Fibroblast of lung (primary cell): ENCODE data around the gene YPEL4. TPM values are rescaled to one million over a fixed set of nuclear protein-coding genes. Genes with fewer than 3 reads are reported as not detected.

Experiments used
- DNase-seq, 2 donors: peaks; one replicate each; pipeline versions ENCODE4 v3.0.0 to v3.0.0-alpha.2; 2010; ENCODE audit warnings: low read depth in 2 of 2
- H2AFZ ChIP-seq: 2 replicates; pipeline ENCODE4 v1.5.1; 2012; ENCODE audit warnings: low read length, control low read depth, inconsistent platforms
- H3K27ac ChIP-seq: 2 replicates; pipeline ENCODE4 v1.5.1; 2011; ENCODE audit warnings: low read length, control low read depth; ENCODE audit not compliant: insufficient read depth
- H3K27me3 ChIP-seq: 2 replicates; pipeline ENCODE4 v1.5.1; 2011; ENCODE audit warnings: mild to moderate bottlenecking, low read length; ENCODE audit not compliant: control insufficient read depth, insufficient read depth
- H3K36me3 ChIP-seq: 2 replicates; pipeline ENCODE4 v1.5.1; 2011; ENCODE audit warnings: low read length; ENCODE audit not compliant: control insufficient read depth, insufficient read depth
- H3K4me1 ChIP-seq: 2 replicates; pipeline ENCODE4 v1.5.1; 2011; ENCODE audit warnings: low read length; ENCODE audit not compliant: control insufficient read depth, insufficient read depth; ENCODE audit errors: extremely low read depth
- H3K4me2 ChIP-seq: 2 replicates; pipeline ENCODE4 v1.5.1; 2011; ENCODE audit warnings: low read length, control low read depth; ENCODE audit not compliant: insufficient read depth; ENCODE audit errors: extremely low read depth
- H3K4me3 ChIP-seq, 4 experiments: fragments of 200-600 bp in 1 of 4; sonication (generic) in 1 of 4; replicated peaks in 1 of 4; 2 replicates each; pipeline ENCODE4 v1.5.1; 2011 to 2016; ENCODE audit warnings: low read length in 4 of 4, low read depth in 3 of 4, mild to moderate bottlenecking in 3 of 4, control low read depth in 2 of 4, inconsistent platforms in 1 of 4, mixed read lengths in 1 of 4; ENCODE audit not compliant: insufficient read depth in 1 of 4; ENCODE audit errors: control extremely low read depth in 1 of 4
- H3K79me2 ChIP-seq: 2 replicates; pipeline ENCODE4 v1.5.1; 2012; ENCODE audit warnings: mild to moderate bottlenecking, low read length, inconsistent platforms; ENCODE audit not compliant: control insufficient read depth, insufficient read depth
- H3K9ac ChIP-seq: 2 replicates; pipeline ENCODE4 v1.5.1; 2011; ENCODE audit warnings: mild to moderate bottlenecking, low read length, control low read depth; ENCODE audit not compliant: insufficient read depth
- H3K9me3 ChIP-seq: 2 replicates; pipeline ENCODE4 v1.5.1; 2012; ENCODE audit warnings: low read depth, low read length; ENCODE audit not compliant: control insufficient read depth, insufficient read depth
- H4K20me1 ChIP-seq: 2 replicates; pipeline ENCODE4 v1.5.1; 2011; ENCODE audit warnings: low read length; ENCODE audit not compliant: control insufficient read depth, insufficient read depth; ENCODE audit errors: extremely low read depth
- CTCF ChIP-seq, 2 donors: IDR thresholded peaks in 1 of 2; conservative IDR thresholded peaks in 1 of 2; 1 replicate in 1 of 2; 2 replicates in 1 of 2; pipeline ENCODE4 v1.5.1; 2011 to 2012; ENCODE audit warnings: low read length in 2 of 2, control low read depth in 1 of 2, inconsistent platforms in 1 of 2, low read depth in 1 of 2, mild to moderate bottlenecking in 1 of 2
- EZH2 ChIP-seq: IDR thresholded peaks from 2 replicates; pipeline ENCODE4 v1.5.1; 2012; ENCODE audit warnings: low read length, control low read depth, mild to moderate bottlenecking; ENCODE audit errors: missing control alignments
- polyA plus RNA-seq, 2 donors: library from polyadenylated mRNA; depleted of rRNA in 1 of 2; stranded (reverse) in 1 of 2; unstranded in 1 of 2; fragments of >200 nt; gene quantifications; 2 replicates each; pipeline ENCODE4 v1.2.1, GENCODE V29; 2011 to 2012; ENCODE audit warnings: missing spikeins in 1 of 2
- total RNA-seq: library from RNA; depleted of rRNA; stranded (reverse); fragments of >200 nt; gene quantifications from 2 replicates; pipeline ENCODE4 v1.2.1, GENCODE V29; 2014

Gene YPEL4
- total and polyA plus RNA-seq, 2 donors (not counting 1 experiment from before 2014, with no cell fraction given): 0.59 to 2.3 TPM

DNA sequence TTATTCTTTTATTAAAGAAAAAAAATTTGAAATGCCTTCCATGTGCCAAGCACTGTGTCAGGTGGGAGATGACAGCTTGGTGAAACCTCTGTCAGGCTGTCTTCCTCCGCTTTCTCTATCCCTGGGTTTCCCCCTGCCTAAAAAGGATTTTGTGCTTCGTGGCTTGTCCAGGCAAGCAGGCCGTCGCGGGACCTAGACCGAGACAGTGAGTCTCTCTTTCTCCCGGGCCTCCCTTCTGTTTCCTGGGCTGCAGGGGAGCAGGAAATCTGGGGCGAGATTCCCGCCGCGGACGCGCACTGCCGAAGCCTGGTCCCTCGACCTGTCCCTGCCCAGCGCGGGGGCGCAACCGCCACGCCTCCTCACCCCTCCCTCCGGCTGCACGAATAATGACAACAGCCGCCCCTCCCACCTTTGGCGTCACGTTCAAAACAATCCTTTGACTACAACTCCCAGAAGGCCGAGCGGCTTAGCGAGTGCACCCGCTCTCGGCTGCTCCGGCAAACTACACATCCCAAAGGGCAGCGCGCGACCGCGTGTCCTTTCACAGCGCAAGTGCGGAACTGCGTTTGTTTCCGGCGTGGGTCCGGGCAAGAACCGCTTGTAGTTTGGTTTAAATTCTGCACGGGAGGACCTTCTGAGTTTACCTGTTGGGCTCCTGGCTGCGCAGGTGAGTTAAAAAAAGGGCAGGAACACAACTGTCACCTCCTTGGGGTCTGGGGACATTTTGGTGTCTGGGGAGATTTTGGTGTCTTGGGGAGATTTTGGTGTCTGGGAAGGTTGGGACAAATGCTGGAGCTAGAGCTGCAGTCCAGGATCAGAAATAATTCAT lies 7.7 kb upstream of the YPEL4 start, which contains the start of gene CLP1:
CLP1 (plus strand) TSS at position 569 of the 829 bp plus-strand sequence. CDS start 1,715 bp downstream, outside the sequence.
- H3K27ac ChIP-seq: peak within 1 kb of the TSS; percentile 83
- H4K20me1 ChIP-seq: no peaks in the 10 kb centered on the region
- TF ChIP-seq CTCF (conservative IDR thresholded peaks at IDR 0.05 in 1 of 2, IDR thresholded peaks at IDR 0.05 in 1 of 2; ENCODE audit: low read depth in 1 of 2, low read length in 2 of 2): no peak
- no peak for TF ChIP-seq EZH2
- peaks cover 7% of the 10 kb centered on the region for H3K36me3 ChIP-seq
- H3K4me1 ChIP-seq: peaks cover 4% of the 10 kb centered on the region
- peak within 1 kb of the TSS; percentile 88 for H2AFZ ChIP-seq
- peak within 1 kb of the TSS; percentile 51 to 95 (median 83) for H3K4me3 ChIP-seq
- no peaks in the 10 kb centered on the region for H3K9me3 ChIP-seq
- H3K27me3 ChIP-seq: no peaks in the 10 kb centered on the region
- peak within 1 kb of the TSS; percentile 78 for H3K9ac ChIP-seq
- DNase-seq: peak; percentile 98
- peak within 1 kb of the TSS; percentile 91 for H3K4me2 ChIP-seq
- peaks cover 18% of the 10 kb centered on the region for H3K79me2 ChIP-seq

DNA sequence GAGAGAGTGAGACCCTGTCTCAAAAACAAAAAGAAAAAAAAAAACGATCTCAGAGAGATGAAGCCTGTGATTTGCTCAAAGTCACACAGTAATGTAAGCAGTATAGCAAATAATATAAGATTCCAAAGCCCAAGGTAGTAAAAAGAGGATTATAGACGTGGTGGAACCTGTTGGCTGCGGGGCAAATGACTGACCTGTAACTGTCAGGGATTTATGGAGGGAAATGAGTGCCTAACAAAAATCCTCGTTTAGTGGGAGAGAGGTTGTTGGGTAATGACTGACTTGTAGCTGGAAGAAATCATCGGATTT lies 7.1 kb upstream of the YPEL4 start:
- H3K9ac ChIP-seq: peak overlapping the region; percentile 78
- H2AFZ ChIP-seq: peak overlapping the region; percentile 88
- H3K4me3 ChIP-seq: peak overlapping the region; percentile 51 to 95 (median 75)
- DNase-seq: no peak
- H3K4me2 ChIP-seq: peak overlapping the region; percentile 91
- H3K36me3 ChIP-seq: peaks cover 7% of the 10 kb centered on the region
- TF ChIP-seq EZH2: no peak
- no peak for TF ChIP-seq CTCF (conservative IDR thresholded peaks at IDR 0.05 in 1 of 2, IDR thresholded peaks at IDR 0.05 in 1 of 2; ENCODE audit: low read depth in 1 of 2, low read length in 2 of 2)
- H3K4me1 ChIP-seq: peaks cover 4% of the 10 kb centered on the region
- H3K9me3 ChIP-seq: no peaks in the 10 kb centered on the region
- H3K79me2 ChIP-seq: peaks cover 18% of the 10 kb centered on the region
- H3K27me3 ChIP-seq: no peaks in the 10 kb centered on the region
- H4K20me1 ChIP-seq: no peaks in the 10 kb centered on the region
- H3K27ac ChIP-seq: peak overlapping the region; percentile 83

DNA sequence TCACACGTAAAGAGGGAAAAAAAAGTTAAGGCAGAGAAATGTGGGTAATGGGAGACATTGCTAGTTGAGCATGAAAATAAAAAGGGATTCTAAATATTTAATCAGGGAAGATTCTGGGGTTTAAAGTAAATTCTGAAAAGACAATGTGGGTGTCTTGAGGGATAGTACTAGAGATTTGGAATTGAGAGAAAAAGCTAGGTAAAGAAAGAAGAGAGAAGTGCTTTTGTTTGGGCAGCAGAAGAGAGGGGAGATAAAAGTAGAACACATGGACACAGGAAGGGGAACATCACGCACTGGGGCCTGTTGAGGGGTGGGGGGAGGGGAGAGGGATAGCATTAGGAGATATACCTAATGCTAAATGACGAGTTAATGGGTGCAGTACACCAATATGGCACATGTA lies 3.5 kb upstream of the YPEL4 start:
- Histone ChIP-seq H3K9me3 (no peaks in the 10 kb centered on the region), H3K9ac (no peak overlapping the region), H3K36me3 (no peaks in the 10 kb centered on the region), H3K4me3 (peak overlapping the region in 1 of 4 experiments; percentile 17), H3K27ac (no peak overlapping the region), H3K27me3 (peaks cover 3% of the 10 kb centered on the region), H4K20me1 (no peaks in the 10 kb centered on the region), H3K79me2 (peaks cover 6% of the 10 kb centered on the region), H2AFZ (no peak overlapping the region), H3K4me2 (peak overlapping the region; percentile 58), H3K4me1 (peaks cover 11% of the 10 kb centered on the region)
- TF ChIP-seq EZH2 (no peak), CTCF (conservative IDR thresholded peaks at IDR 0.05 in 1 of 2, IDR thresholded peaks at IDR 0.05 in 1 of 2; ENCODE audit: low read depth in 1 of 2, low read length in 2 of 2) (no peak)
- DNase-seq: no peak
